T-helper 22 cell (primary cell): Measurements from ENCODE around the gene MAML3.

Experiments
- DNase-seq: peaks from one replicate; pipeline ENCODE4 v3.0.0-alpha.2; 2020; ENCODE audit warnings: low read depth

MAML3 gene

GRCh38 chr4:139861471-139861870 is 292.5 kb downstream of the MAML3 start:
- no peak for DNase-seq

GRCh38 chr4:139860435-139861024 is 293.5 kb downstream of the MAML3 start:
- DNase-seq, result no peak

- DNase-seq, result no peak
Measured at GRCh38 chr4:139859876-139860275, 294.1 kb downstream of the MAML3 start.

- no peak for DNase-seq
Measured at GRCh38 chr4:139858436-139859205, 295.4 kb downstream of the MAML3 start.

GRCh38 chr4:139857977-139858376 is 296.0 kb downstream of the MAML3 start:
- no peak for DNase-seq

GRCh38 chr4:139857021-139857420 is 297.0 kb downstream of the MAML3 start:
- no peak for DNase-seq

GRCh38 chr4:139854668-139855403 is 299.1 kb downstream of the MAML3 start:
- no peak for DNase-seq

- no peak for DNase-seq
Measured at GRCh38 chr4:139853309-139853708, 300.7 kb downstream of the MAML3 start.

GRCh38 chr4:139852612-139853269 is 301.2 kb downstream of the MAML3 start:
- no peak for DNase-seq

GRCh38 chr4:139851639-139852038 is 302.3 kb downstream of the MAML3 start:
- no peak for DNase-seq

- no peak for DNase-seq
Measured at GRCh38 chr4:139851133-139851532, 302.9 kb downstream of the MAML3 start.

- DNase-seq, result no peak
Measured at GRCh38 chr4:139849219-139849618, 304.8 kb downstream of the MAML3 start.

GRCh38 chr4:139848028-139848427 is 306.0 kb downstream of the MAML3 start:
- DNase-seq, result no peak

GRCh38 chr4:139847602-139848001 is 306.4 kb downstream of the MAML3 start:
- DNase-seq, result no peak

- DNase-seq, result no peak
Measured at GRCh38 chr4:139846766-139847165, 307.2 kb downstream of the MAML3 start.

- no peak for DNase-seq
Measured at GRCh38 chr4:139845453-139846093, 308.4 kb downstream of the MAML3 start.

- DNase-seq, result no peak
Measured at GRCh38 chr4:139844459-139845036, 309.4 kb downstream of the MAML3 start.

- DNase-seq, result no peak
Measured at GRCh38 chr4:139844057-139844456, 309.9 kb downstream of the MAML3 start.

- no peak for DNase-seq
Measured at GRCh38 chr4:139843641-139844040, 310.3 kb downstream of the MAML3 start.

GRCh38 chr4:139841464-139842195 is 312.4 kb downstream of the MAML3 start:
- no peak for DNase-seq

GRCh38 chr4:139840773-139841172 is 313.2 kb downstream of the MAML3 start:
- DNase-seq, result no peak
